ENCODE data around the gene CNBP.

DNA sequence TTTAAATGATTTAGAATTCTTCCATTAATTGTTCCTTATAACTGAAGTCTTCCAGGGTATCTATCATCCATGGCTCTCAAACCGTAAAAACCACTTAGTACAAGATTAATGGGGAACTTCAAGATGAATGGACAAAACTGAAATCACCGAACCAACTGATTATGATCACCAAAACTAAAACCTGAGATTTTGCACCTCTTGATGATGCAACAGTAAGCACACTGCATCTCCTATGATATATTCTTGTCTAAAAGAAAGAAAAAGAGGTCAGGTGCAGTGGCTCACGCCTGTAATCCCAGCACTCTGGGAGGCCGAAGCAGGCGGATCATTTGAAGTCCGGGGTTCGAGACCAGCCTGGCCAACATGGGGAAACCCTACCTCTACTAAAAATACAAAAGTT is 19.2 kb downstream of the CNBP start:
- TF ChIP-seq POLR2AphosphoS5 (IDR thresholded peaks at IDR 0.05; ENCODE audit: low read depth, low read length) (no peak), POLR2A (IDR thresholded peaks at IDR 0.05; ENCODE audit: low read depth, low read length) (no peak)
